GM21737 (cell line): Measurements from ENCODE around the gene ZNF521.

Source experiments
- ATAC-seq: cut with Tn5 transposase; IDR thresholded peaks from one replicate; pipeline ENCODE4 v1.9.1; 2021; ENCODE audit warnings: mild to moderate bottlenecking, moderate library complexity; ENCODE audit not compliant: unreplicated experiment

Gene ZNF521

DNA sequence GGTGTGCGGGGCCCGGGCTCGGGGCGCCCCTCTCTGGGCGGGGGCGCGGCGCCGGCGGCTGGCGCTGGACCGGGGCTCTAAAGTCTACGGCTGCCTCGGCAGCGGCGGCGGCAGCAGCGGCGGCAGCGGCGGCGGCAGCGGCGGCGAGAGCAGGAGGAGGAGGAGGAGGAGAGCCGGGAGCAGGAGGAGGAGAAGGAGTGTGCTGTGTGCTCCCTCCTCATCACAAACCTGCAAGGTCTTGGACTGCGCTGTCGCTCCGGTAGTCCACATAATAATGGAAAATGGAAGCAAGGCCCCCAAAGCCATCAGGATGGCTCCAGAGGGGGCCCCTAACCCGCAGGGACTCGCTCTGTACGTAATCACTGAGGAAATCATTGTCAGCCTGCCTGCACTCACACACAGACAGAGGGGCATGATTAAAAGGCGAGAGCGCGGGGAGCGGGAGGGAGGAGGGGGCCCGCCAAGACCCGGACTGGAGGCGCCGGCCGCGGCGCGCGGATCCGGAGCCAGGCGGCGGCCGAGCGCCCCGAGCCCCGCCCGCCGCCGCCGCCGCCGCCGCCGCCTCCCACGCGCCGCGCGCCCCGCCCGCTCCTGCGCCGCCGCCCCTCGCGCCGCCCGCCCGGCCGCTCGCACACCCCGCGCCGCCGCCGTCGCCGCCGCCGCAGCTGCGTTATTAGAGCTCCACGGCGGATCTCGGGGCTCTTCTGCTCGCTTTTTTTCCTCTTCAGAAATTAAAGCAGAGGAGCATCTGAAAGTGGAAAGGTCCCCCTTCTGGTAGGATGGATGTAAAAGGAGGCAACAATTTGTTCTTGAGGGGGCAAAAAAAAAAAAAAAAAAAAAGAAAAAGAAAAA is at the start of gene ZNF521:
TSS of gene ZNF521 (minus strand) at position 390 of the 852 bp plus-strand sequence. CDS start 1,220 bp downstream, outside the sequence.
- ATAC-seq: peak; percentile 61

DNA sequence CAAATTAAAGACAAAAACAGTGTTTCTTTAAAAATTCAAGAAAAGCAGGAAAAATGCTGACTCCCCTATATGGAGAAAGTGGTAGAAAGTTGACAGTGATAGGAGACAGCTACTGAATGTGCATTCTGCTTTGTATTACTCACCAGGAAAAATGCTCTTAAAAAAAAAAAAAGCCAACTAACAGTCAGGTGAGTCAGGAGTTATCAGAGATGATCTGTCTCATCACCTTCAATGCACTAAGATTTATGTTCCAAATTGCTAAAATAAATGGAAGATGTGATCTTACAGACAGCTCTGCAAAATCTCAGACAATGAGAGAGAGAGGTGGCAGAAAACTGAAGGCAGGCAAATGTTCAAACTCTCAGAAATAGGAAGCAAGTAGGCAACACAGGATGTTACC is 47.6 kb upstream of the ZNF521 start:
- no peak for ATAC-seq

GRCh38 chr18:25392192-25392591 is 40.2 kb upstream of the ZNF521 start:
- no peak for ATAC-seq

- no peak for ATAC-seq
These were observed 21.6 kb upstream of the ZNF521 start for GRCh38 chr18:25373432-25374179.

GRCh38 chr18:25370391-25370790 is 18.4 kb upstream of the ZNF521 start:
- no peak for ATAC-seq

DNA sequence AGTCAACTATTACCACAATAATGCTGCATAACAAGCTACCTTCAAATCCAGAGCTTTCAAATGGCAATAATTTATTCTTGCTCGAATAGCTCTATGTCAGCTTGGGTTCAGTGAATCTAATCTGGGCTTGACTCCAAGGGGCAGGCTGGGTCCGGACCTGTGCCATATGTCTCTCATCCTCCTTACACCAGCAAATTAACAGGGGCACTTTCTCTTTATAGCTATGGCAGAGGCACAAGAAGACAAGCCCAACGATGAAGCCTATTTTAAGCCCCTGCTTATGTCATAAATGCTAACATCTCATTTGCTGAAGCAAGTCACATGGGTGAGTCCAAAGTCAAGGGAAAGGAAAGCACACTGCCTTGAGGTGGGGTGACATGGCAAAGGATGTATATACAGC is 13.3 kb upstream of the ZNF521 start:
- ATAC-seq: no peak

- no peak for ATAC-seq
These were observed 12.8 kb upstream of the ZNF521 start for GRCh38 chr18:25364732-25365131.

DNA sequence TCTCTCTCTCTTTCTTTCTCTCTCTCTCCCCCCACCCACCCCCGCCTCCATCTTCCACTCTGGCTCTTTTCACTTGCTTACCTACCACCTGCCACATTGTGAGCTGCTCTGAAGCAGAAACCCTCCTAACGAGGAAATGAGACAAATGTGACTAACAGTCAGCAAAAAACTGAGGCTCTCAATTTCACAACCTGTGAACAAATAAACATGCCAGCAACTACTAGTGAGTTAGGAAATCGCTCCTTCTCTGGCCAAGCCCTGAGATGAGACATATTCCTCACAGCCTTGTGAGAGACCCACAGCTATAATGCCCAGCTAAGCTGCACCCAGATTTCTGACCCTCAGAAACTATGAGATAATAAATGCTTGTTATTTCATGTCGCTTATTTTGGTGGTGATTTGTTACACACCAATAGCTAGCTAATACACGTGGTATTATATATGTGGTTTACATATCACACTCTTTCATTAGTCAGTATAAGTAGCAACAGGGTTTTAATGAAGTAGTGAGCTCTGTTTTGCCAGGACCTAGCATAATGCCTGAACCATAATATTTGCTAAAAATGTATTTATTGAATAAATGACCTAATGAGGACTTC is 8.4 kb upstream of the ZNF521 start:
- no peak for ATAC-seq

- ATAC-seq: no peak
These were observed 1.1 kb upstream of the ZNF521 start for GRCh38 chr18:25353080-25353479.

DNA sequence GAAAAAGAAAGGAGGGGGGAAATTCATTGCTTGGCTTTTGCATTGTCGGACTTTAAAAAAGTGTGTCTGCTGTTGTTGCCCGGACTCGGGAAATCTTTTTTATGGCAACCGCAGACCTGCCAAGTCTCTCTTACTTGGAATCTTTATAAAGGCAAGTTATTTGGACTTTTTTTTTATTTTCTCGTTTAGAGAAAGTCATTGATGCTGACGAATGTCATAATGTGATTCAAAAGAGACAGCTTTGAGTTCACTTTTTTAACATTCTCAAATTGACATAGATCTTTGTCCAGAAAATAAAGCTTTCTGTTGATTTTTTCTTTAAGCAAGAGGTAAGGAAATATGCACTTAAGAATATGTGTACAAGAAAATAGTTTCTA is 651 bp upstream of the ZNF521 start:
- ATAC-seq: no peak

DNA sequence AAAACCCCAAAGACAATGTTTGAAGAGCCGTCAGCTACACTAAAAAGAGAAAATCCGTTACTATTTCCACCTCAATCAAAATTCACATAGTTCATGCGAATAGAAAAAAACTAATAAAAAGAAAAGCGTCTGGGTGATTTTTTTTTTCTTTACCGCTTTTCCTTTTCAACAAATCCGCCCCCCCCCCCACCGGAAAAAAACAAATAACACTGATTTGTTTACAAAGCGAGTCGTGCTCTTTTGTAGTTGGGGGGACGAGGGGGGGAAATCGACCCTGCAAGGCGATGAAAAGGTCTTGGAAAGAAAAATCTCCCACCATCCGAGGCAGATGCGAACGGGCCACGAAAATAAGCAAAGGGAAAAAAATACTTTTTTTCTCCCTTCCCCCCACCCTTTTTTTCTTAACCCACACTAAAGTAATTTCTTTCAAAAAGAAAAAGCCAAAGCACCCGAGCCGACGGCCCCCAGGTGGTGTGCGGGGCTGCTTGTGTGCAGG is 638 bp downstream of the ZNF521 start:
- ATAC-seq: no peak

DNA sequence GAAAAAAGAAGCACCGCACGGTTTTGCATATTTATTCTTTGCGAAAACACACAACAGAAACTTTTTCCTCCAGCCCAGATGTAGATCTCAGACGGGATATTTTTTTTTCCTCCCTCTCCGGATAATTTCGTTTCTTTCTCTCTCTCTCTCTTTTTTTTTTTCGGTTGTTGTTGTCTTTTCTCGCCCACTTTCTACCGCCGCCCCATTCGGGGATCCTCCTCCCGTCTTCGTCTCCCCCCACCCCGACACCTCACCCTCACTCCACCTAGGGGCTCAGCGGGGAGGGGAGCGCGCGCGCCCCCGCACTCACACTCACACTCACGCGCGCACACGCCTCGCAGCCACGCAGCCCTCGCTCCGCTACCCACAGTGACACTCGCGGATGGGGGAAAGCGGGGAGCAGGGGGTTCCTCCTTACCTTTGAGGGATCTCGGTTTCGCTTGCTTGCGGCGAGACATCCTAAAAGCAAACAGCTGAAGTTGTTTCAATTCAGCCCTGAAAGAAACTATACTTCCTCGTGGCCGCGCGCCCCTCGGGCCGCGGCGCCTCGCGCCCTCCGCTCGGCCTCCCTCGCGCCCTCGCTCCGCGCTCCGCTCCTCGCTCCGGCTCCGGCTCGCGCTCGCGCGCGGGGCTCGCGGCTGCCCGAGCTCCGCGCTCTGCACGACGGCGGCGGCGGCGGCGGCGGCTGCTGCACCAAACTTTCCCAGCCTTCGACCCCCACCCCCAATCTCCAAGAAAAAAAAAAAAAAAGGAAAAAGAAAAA is 1.3 kb downstream of the ZNF521 start:
- ATAC-seq: no peak

GRCh38 chr18:25349926-25350487 is 2.0 kb downstream of the ZNF521 start:
- ATAC-seq: no peak

- no peak for ATAC-seq
These were observed 2.6 kb downstream of the ZNF521 start for GRCh38 chr18:25349131-25349925.

GRCh38 chr18:25348386-25349130 is 3.4 kb downstream of the ZNF521 start:
- no peak for ATAC-seq

GRCh38 chr18:25346561-25346960 is 5.4 kb downstream of the ZNF521 start:
- no peak for ATAC-seq

- no peak for ATAC-seq
These were observed 6.7 kb downstream of the ZNF521 start for GRCh38 chr18:25345081-25345866.

- no peak for ATAC-seq
These were observed 10.1 kb downstream of the ZNF521 start for GRCh38 chr18:25341831-25342230.
